HepG2 (cell line): ENCODE measurements around the gene HSD11B1L. TPM values are rescaled to one million over a fixed set of nuclear protein-coding genes. Genes with fewer than 3 reads are reported as not detected.

Experiments
- BRCA1 ChIP-seq: sonication (generic); formaldehyde crosslinking; IDR thresholded peaks from 2 replicates; pipeline ENCODE4 v1.4.0; 2020; ENCODE audit warnings: missing genetic modification reagents
- MYC ChIP-seq: sonication (generic); formaldehyde crosslinking; IDR thresholded peaks from 2 replicates; pipeline ENCODE4 v1.9.0; 2021; ENCODE audit warnings: missing genetic modification reagents, borderline replicate concordance
- RORA ChIP-seq: sonication (generic); formaldehyde crosslinking; IDR thresholded peaks from 2 replicates; pipeline ENCODE4 v1.5.0; 2020; ENCODE audit warnings: mild to moderate bottlenecking, missing genetic modification reagents, moderate library complexity
- SMYD3 ChIP-seq: sonication (generic); formaldehyde crosslinking; IDR thresholded peaks from 2 replicates; pipeline ENCODE4 v1.8.1; 2023; ENCODE audit warnings: mild to moderate bottlenecking, missing genetic modification reagents
- SOX13 ChIP-seq, 3 experiments: fragments of 450-650 bp in 1 of 3; sonication (generic) in 1 of 3; formaldehyde crosslinking in 1 of 3; IDR thresholded peaks in 2 of 3; conservative IDR thresholded peaks in 1 of 3; 2 replicates each; pipeline versions ENCODE4 v1.5.0 to v1.6.1; 2016 to 2020; ENCODE audit warnings: antibody characterized with exemption in 1 of 3, mild to moderate bottlenecking in 1 of 3, missing compliant biosample characterization in 1 of 3, missing genetic modification reagents in 1 of 3, moderate library complexity in 1 of 3
- TP53 ChIP-seq: sonication (generic); formaldehyde crosslinking; conservative IDR thresholded peaks from 2 replicates; pipeline ENCODE4 v1.4.0; 2020; ENCODE audit warnings: missing genetic modification reagents
- ZNF562 ChIP-seq: sonication (generic); formaldehyde crosslinking; IDR thresholded peaks from 2 replicates; pipeline ENCODE4 v1.8.0; 2022; ENCODE audit warnings: missing genetic modification reagents, borderline replicate concordance
- ZNF670 ChIP-seq: sonication (generic); formaldehyde crosslinking; IDR thresholded peaks from 2 replicates; pipeline ENCODE4 v1.8.0; 2022; ENCODE audit warnings: mild to moderate bottlenecking, missing genetic modification reagents, borderline replicate concordance
- ZNF672 ChIP-seq: sonication (generic); formaldehyde crosslinking; IDR thresholded peaks from 2 replicates; pipeline ENCODE4 v1.8.1; 2022; ENCODE audit warnings: missing genetic modification reagents
- ZNF709 ChIP-seq: sonication (generic); formaldehyde crosslinking; IDR thresholded peaks from 2 replicates; pipeline ENCODE4 v1.5.0; 2020; ENCODE audit warnings: mild to moderate bottlenecking, missing genetic modification reagents
- ZNF768 ChIP-seq: sonication (generic); formaldehyde crosslinking; IDR thresholded peaks from 2 replicates; pipeline ENCODE4 v1.4.0; 2020; ENCODE audit warnings: missing genetic modification reagents
- polyA plus RNA-seq, 8 experiments: library from polyadenylated mRNA; depleted of rRNA in 3 of 8; stranded (reverse) in 7 of 8; unstranded in 1 of 8; fragments of >200 nt; fragmentation: Illumina TruSeq in 4 of 8; extraction: Trizol in 4 of 8; gene quantifications; 2 replicates each; pipeline versions ENCODE4 v1.2.1 to v1.2.3, GENCODE V29; 2011 to 2016; ENCODE audit warnings: low read depth in 4 of 8, missing spikeins in 1 of 8, mixed read lengths in 1 of 8; ENCODE audit not compliant: insufficient read depth in 1 of 8
- total RNA-seq, 5 experiments: library from RNA; depleted of rRNA; stranded (reverse); fragments of >200 nt; fragmentation: Illumina TruSeq; extraction: Trizol; gene quantifications; 2 replicates each; pipeline ENCODE4 v1.2.3, GENCODE V29; 2016; ENCODE audit warnings: low read depth in 1 of 5
- TF ChIP-seq, protein P1 (sequence below): sonication (generic); formaldehyde crosslinking; IDR thresholded peaks from 2 replicates; pipeline ENCODE4 v1.8.0; 2022; ENCODE audit warnings: low read depth, missing genetic modification reagents
- TF ChIP-seq, protein P2 (sequence below): sonication (generic); formaldehyde crosslinking; IDR thresholded peaks from 2 replicates; pipeline ENCODE4 v1.9.0; 2022; ENCODE audit warnings: missing genetic modification reagents, mild to moderate bottlenecking, borderline replicate concordance
- TF ChIP-seq, protein P3 (sequence below): sonication (generic); formaldehyde crosslinking; IDR thresholded peaks from 2 replicates; pipeline ENCODE4 v1.4.0; 2020; ENCODE audit warnings: missing genetic modification reagents

HSD11B1L gene
- total and polyA plus RNA-seq, 2 of the 13 experiments (the other 11 are each of a cell fraction or from before 2014, with no cell fraction given) = 2.8 to 3.9 TPM

DNA sequence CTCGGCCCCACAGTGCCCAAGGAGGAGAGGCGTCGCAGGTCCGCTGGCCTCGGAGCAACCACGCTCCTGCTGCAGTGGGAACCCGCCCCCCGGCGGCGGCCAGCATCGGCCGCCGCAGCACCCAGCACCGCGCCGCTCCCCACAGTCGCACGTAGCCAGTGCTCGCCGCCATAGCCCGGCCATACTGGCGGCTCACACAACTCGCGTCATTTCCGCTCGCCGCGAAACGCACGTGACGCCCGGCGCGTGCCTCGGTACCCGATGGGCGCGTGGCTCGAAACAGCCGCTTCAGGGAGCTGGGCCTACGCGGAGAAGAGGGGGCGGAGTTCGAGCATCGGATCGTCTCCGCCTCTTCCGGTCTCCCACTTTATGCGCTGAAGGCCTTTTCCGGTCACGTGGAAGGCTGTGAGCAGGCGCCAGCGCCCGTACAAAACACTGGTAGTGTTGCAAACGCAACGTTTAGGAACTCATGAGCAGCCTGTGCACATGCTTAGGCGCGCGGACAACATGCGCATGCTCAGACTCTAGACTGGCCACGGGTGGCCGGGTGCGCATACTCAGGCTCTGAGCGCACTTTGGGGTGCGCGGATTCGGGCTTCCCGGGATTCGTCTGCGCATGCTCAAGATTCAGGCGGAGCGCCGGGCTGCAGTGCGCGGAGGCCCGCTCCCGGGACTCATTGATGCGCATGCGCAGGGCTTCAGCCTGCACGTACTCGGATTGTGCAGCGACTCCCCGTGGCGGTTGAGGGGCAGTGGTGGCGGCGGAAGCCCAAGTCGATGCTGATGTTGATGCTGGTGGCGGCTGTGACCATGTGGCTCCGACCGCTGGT lies 39.3 kb downstream of the HSD11B1L start, which contains the start of the genes CATSPERD and LONP1 (continued):
- TF ChIP-seq SOX13 (IDR thresholded peaks at IDR 0.05) = 0 out of 2 replicates have a peak, but pooled peaks have one; percentile 25
- TF ChIP-seq SOX13 (CRISPR knock-in tag; conservative IDR thresholded peaks at IDR 0.05 in 1 of 2, IDR thresholded peaks at IDR 0.05 in 1 of 2) = peak in 1 of 2 experiments; percentile 66; a peak in 2 of 4 replicates
- peak; percentile 72; the same call in 1 of the 2 replicates for TF ChIP-seq ZNF672 (CRISPR knock-in tag)
- TF ChIP-seq SMYD3 (CRISPR knock-in tag) = no peak
- peak; percentile 93 for TF ChIP-seq BRCA1 (CRISPR knock-in tag)
- TF ChIP-seq, protein P1, sequence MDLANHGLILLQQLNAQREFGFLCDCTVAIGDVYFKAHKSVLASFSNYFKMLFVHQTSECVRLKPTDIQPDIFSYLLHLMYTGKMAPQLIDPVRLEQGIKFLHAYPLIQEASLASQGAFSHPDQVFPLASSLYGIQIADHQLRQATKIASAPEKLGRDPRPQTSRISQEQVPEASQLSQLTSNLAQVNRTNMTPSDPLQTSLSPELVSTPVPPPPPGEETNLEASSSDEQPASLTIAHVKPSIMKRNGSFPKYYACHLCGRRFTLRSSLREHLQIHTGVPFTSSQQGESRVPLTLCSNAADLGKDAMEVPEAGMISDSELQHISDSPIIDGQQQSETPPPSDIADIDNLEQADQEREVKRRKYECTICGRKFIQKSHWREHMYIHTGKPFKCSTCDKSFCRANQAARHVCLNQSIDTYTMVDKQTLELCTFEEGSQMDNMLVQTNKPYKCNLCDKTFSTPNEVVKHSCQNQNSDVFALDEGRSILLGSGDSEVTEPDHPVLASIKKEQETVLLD (CRISPR knock-in tag) = peak; percentile 97
- peak; percentile 76; the same call in 1 of the 2 replicates for TF ChIP-seq TP53 (CRISPR knock-in tag)
- peak; percentile 97; the same call in 1 of the 2 replicates for TF ChIP-seq ZNF670
- no peak for TF ChIP-seq RORA
- TF ChIP-seq, protein P2, sequence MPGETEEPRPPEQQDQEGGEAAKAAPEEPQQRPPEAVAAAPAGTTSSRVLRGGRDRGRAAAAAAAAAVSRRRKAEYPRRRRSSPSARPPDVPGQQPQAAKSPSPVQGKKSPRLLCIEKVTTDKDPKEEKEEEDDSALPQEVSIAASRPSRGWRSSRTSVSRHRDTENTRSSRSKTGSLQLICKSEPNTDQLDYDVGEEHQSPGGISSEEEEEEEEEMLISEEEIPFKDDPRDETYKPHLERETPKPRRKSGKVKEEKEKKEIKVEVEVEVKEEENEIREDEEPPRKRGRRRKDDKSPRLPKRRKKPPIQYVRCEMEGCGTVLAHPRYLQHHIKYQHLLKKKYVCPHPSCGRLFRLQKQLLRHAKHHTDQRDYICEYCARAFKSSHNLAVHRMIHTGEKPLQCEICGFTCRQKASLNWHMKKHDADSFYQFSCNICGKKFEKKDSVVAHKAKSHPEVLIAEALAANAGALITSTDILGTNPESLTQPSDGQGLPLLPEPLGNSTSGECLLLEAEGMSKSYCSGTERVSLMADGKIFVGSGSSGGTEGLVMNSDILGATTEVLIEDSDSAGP (CRISPR knock-in tag) = peak; percentile 93
- TF ChIP-seq, protein P3, sequence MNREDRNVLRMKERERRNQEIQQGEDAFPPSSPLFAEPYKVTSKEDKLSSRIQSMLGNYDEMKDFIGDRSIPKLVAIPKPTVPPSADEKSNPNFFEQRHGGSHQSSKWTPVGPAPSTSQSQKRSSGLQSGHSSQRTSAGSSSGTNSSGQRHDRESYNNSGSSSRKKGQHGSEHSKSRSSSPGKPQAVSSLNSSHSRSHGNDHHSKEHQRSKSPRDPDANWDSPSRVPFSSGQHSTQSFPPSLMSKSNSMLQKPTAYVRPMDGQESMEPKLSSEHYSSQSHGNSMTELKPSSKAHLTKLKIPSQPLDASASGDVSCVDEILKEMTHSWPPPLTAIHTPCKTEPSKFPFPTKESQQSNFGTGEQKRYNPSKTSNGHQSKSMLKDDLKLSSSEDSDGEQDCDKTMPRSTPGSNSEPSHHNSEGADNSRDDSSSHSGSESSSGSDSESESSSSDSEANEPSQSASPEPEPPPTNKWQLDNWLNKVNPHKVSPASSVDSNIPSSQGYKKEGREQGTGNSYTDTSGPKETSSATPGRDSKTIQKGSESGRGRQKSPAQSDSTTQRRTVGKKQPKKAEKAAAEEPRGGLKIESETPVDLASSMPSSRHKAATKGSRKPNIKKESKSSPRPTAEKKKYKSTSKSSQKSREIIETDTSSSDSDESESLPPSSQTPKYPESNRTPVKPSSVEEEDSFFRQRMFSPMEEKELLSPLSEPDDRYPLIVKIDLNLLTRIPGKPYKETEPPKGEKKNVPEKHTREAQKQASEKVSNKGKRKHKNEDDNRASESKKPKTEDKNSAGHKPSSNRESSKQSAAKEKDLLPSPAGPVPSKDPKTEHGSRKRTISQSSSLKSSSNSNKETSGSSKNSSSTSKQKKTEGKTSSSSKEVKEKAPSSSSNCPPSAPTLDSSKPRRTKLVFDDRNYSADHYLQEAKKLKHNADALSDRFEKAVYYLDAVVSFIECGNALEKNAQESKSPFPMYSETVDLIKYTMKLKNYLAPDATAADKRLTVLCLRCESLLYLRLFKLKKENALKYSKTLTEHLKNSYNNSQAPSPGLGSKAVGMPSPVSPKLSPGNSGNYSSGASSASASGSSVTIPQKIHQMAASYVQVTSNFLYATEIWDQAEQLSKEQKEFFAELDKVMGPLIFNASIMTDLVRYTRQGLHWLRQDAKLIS (CRISPR knock-in tag) = 0 out of 2 replicates have a peak, but pooled peaks have one; percentile 29
- TF ChIP-seq MYC (CRISPR knock-in tag) = peak; percentile 98
- peak; percentile 74; the same call in 1 of the 2 replicates for TF ChIP-seq ZNF562 (CRISPR knock-in tag)
- peak; percentile 82 for TF ChIP-seq ZNF768 (CRISPR knock-in tag)
- 0 out of 2 replicates have a peak, but pooled peaks have one; percentile 22 for TF ChIP-seq ZNF709 (CRISPR knock-in tag)
